Measurements from ENCODE around the gene TRPC1. TPM values are rescaled to one million over a fixed set of nuclear protein-coding genes. Genes with fewer than 3 reads are reported as not detected.

The TRPC1 gene
- total RNA-seq, 3 donors from 2014 or later (not counting 1 experiment from before 2014, with no cell fraction given) = 0.21 to 1.4 (median 0.43) TPM

DNA sequence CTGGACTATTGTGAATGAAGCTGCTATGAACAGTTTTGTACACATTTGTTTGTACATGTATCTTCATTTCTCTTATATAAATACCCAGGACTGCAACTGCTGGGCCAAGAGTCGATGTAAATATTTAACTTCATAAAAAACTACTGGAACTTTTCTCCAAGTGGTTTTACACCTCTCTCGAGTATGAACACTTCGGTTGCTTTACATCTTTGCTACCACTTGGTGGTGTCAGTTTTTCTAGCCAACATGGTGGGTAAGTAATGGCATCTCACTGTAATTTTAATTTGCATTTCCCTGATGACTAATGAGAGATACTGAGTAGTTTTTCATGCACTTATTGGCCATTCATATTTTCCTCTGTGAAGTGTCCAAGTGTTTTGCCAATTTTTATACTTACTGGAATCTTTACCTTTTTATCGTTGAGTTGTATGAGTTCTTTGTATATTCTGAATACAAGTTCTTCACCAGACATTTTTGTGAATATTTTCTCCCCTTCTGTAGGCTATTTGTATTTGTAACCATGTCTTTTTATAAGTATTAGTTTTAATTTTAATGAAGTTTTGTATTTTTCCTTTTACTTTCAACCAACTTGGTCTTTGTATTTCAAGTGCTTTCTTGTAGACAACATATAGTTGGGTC, 120.6 kb downstream of the TRPC1 start:
- no peaks in the 10 kb centered on the region for H3K4me1 ChIP-seq (ENCODE audit: control insufficient read depth, insufficient read depth, low read length)
- H3K4me1 Mint-ChIP-seq = no peaks in the 10 kb centered on the region
- H3K27ac ChIP-seq (ENCODE audit: low read length) = no peak overlapping the region
- no peaks in the 10 kb centered on the region for H3K27me3 ChIP-seq (ENCODE audit: control insufficient read depth, insufficient read depth, low read length)
- intact Hi-C loops (cut with micrococcal nuclease) = no loop called here
- no peaks in the 10 kb centered on the region for H3K36me3 ChIP-seq (ENCODE audit: control insufficient read depth, insufficient read depth, low read length)
- no peak overlapping the region for H3K4me3 Mint-ChIP-seq
- 71% methylated on average over 3 of the region's 4 CpGs for WGBS (ENCODE audit: insufficient coverage)
- H3K9me3 Mint-ChIP-seq = no peaks in the 10 kb centered on the region
- no peaks in the 10 kb centered on the region for H3K36me3 Mint-ChIP-seq
- no peaks in the 10 kb centered on the region for H3K9me3 ChIP-seq (ENCODE audit: control insufficient read depth, insufficient read depth, low read length)
- ATAC-seq (peak in 1 of 3 donors; percentile 43), DNase-seq (peak in 1 of 2 donors; percentile 17)
- no peak for TF ChIP-seq CTCF (IDR thresholded peaks at IDR 0.05)
- no peak overlapping the region for H3K4me3 ChIP-seq (ENCODE audit: low read length)
- H3K27ac Mint-ChIP-seq = no peak overlapping the region
- H3K27me3 Mint-ChIP-seq (ENCODE audit: low read depth in 2 of 2) = peaks cover 8 to 20% of the 10 kb centered on the region in 2 donors

- Mint-ChIP-seq H3K9me3 (no peaks in the 10 kb centered on the region), H3K4me1 (no peaks in the 10 kb centered on the region), H3K4me3 (no peak overlapping the region), H3K27me3 (ENCODE audit: low read depth in 2 of 2) (peaks cover 9 to 13% of the 10 kb centered on the region in 2 donors), H3K36me3 (no peaks in the 10 kb centered on the region), H3K27ac (no peak overlapping the region)
- whole genome bisulfite sequencing (ENCODE audit: insufficient coverage) = 47% methylated on average over 1 of the region's 2 CpGs
- ATAC-seq (no peak), DNase-seq (no peak)
- H3K27ac ChIP-seq (ENCODE audit: low read length) = no peak overlapping the region
- H3K36me3 ChIP-seq (ENCODE audit: control insufficient read depth, insufficient read depth, low read length) = no peaks in the 10 kb centered on the region
- no peak for TF ChIP-seq CTCF (IDR thresholded peaks at IDR 0.05)
- no peak overlapping the region for H3K4me3 ChIP-seq (ENCODE audit: low read length)
- H3K27me3 ChIP-seq (ENCODE audit: control insufficient read depth, insufficient read depth, low read length) = no peaks in the 10 kb centered on the region
- intact Hi-C loops (cut with micrococcal nuclease) = no loop called here
- no peaks in the 10 kb centered on the region for H3K4me1 ChIP-seq (ENCODE audit: control insufficient read depth, insufficient read depth, low read length)
- H3K9me3 ChIP-seq (ENCODE audit: control insufficient read depth, insufficient read depth, low read length) = no peaks in the 10 kb centered on the region
Measured at GRCh38 chr3:142846779-142847577, 123.1 kb downstream of the TRPC1 start.

DNA sequence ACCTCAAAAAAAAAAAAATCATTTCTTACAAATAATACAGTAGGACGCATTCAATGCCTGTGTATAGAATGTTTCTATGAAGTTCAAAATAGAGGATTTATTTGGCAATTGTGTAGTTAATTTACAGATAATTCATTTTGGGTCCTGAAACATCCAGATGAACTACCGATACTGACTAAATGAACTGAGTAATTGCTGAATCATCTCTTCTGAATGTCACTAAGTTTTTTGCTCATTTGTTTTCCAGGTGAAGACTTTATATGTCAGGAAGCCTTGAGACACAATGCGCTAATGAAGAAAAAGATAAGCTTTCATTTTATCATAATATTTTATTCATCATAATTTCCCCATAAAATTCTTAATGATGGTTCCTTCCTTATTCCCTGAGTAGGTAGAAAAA, 125.3 kb downstream of the TRPC1 start:
- Mint-ChIP-seq H3K27ac (no peak overlapping the region), H3K27me3 (ENCODE audit: low read depth in 2 of 2) (peaks cover 9 to 13% of the 10 kb centered on the region in 2 donors)

More for the DNA sequence above, 125.3 kb downstream of the TRPC1 start:
- no peaks in the 10 kb centered on the region for H3K27me3 ChIP-seq (ENCODE audit: control insufficient read depth, insufficient read depth, low read length)
- H3K4me3 Mint-ChIP-seq = no peak overlapping the region
- TF ChIP-seq CTCF (IDR thresholded peaks at IDR 0.05) = no peak
- no peaks in the 10 kb centered on the region for H3K36me3 Mint-ChIP-seq
- ATAC-seq = no peak
- H3K9me3 Mint-ChIP-seq = no peaks in the 10 kb centered on the region
- WGBS (ENCODE audit: insufficient coverage) = 100% methylated on average over 2 of the region's 3 CpGs
- no peaks in the 10 kb centered on the region for H3K4me1 ChIP-seq (ENCODE audit: control insufficient read depth, insufficient read depth, low read length)
- no peak for DNase-seq
- intact Hi-C loops (cut with micrococcal nuclease) = no loop called here
- no peak overlapping the region for H3K27ac ChIP-seq (ENCODE audit: low read length)
- no peak overlapping the region for H3K4me3 ChIP-seq (ENCODE audit: low read length)
- H3K4me1 Mint-ChIP-seq = no peaks in the 10 kb centered on the region
- H3K36me3 ChIP-seq (ENCODE audit: control insufficient read depth, insufficient read depth, low read length) = no peaks in the 10 kb centered on the region
- no peaks in the 10 kb centered on the region for H3K9me3 ChIP-seq (ENCODE audit: control insufficient read depth, insufficient read depth, low read length)
